OCI-LY1 (cell line): ENCODE data around the gene MAP2K6.

Experiments used
- H2AFZ ChIP-seq: fragments of 200-600 bp; sonication (generic), shearing (Covaris generic); 2 replicates; pipeline ENCODE4 v1.6.0; 2014; ENCODE audit warnings: antibody characterized with exemption, mild to moderate bottlenecking, low read length
- H3F3A ChIP-seq: fragments of 200-600 bp; sonication (generic), shearing (Covaris generic); 2 replicates; pipeline ENCODE4 v1.6.0; 2014; ENCODE audit warnings: mild to moderate bottlenecking, antibody characterized with exemption, low read length, moderate library complexity; ENCODE audit not compliant: insufficient read depth
- H3K27ac ChIP-seq: fragments of 200-600 bp; sonication (generic); 2 replicates; pipeline ENCODE4 v1.5.1; 2014; ENCODE audit warnings: low read length, mixed run types, mild to moderate bottlenecking, low read depth; ENCODE audit not compliant: poor library complexity, severe bottlenecking
- H3K27me3 ChIP-seq: fragments of 200-600 bp; sonication (generic); 2 replicates; pipeline ENCODE4 v1.6.0; 2014; ENCODE audit warnings: antibody characterized with exemption, mild to moderate bottlenecking, low read length, moderate library complexity; ENCODE audit not compliant: insufficient read depth
- H3K36me3 ChIP-seq: fragments of 200-600 bp; sonication (generic); 2 replicates; pipeline ENCODE4 v1.6.1; 2014; ENCODE audit warnings: mild to moderate bottlenecking, antibody characterized with exemption, low read length, moderate library complexity, mixed read lengths; ENCODE audit not compliant: insufficient read depth
- H3K4me1 ChIP-seq: fragments of 200-600 bp; sonication (generic); 2 replicates; pipeline ENCODE4 v1.5.1; 2014; ENCODE audit warnings: mild to moderate bottlenecking, low read length, moderate library complexity; ENCODE audit not compliant: insufficient read depth, severe bottlenecking
- H3K4me2 ChIP-seq: fragments of 200-600 bp; sonication (generic), shearing (Covaris generic); 2 replicates; pipeline ENCODE4 v1.6.1; 2014; ENCODE audit warnings: low read length
- H3K4me3 ChIP-seq: fragments of 200-600 bp; sonication (generic); 2 replicates; pipeline ENCODE4 v1.5.1; 2014; ENCODE audit warnings: low read length, low read depth, mild to moderate bottlenecking, mixed read lengths; ENCODE audit not compliant: poor library complexity, severe bottlenecking
- H3K79me2 ChIP-seq: fragments of 200-600 bp; shearing (Covaris generic); 2 replicates; pipeline ENCODE4 v1.6.1; 2016; ENCODE audit warnings: mixed run types, low read length, mixed read lengths; ENCODE audit not compliant: insufficient read depth
- H3K9ac ChIP-seq: fragments of 200-600 bp; sonication (generic), shearing (Covaris generic); 2 replicates; pipeline ENCODE4 v1.6.1; 2014; ENCODE audit warnings: mild to moderate bottlenecking, low read length, mixed read lengths
- H3K9me2 ChIP-seq: fragments of 200-600 bp; sonication (generic), shearing (Covaris generic); 2 replicates; pipeline ENCODE4 v1.6.1; 2014; ENCODE audit warnings: low read depth, mild to moderate bottlenecking, low read length, mixed read lengths
- H3K9me3 ChIP-seq: fragments of 200-600 bp; shearing (Covaris generic); 2 replicates; pipeline ENCODE4 v1.6.1; 2014; ENCODE audit warnings: low read length, mixed read lengths
- H4K20me1 ChIP-seq: fragments of 200-600 bp; sonication (generic), shearing (Covaris generic); 2 replicates; pipeline ENCODE4 v1.6.0; 2016; ENCODE audit warnings: mild to moderate bottlenecking, low read length; ENCODE audit not compliant: insufficient read depth
- CTCF ChIP-seq: fragments of 200-600 bp; sonication (generic), shearing (Covaris generic); IDR thresholded peaks from 2 replicates; pipeline ENCODE4 v1.5.1; 2017; ENCODE audit warnings: mild to moderate bottlenecking, antibody characterized with exemption, low read length, moderate library complexity, mixed read lengths
- EZH2 ChIP-seq: fragments of 200-600 bp; sonication (generic), shearing (Covaris generic); IDR thresholded peaks from 2 replicates; pipeline ENCODE4 v1.8.0; 2017; ENCODE audit warnings: borderline replicate concordance, mixed run types, mild to moderate bottlenecking, antibody characterized with exemption, low read length, moderate library complexity, mixed read lengths

MAP2K6 gene

GRCh38 chr17:69480245-69480644, 65.7 kb downstream of the MAP2K6 start:
- no peaks in the 10 kb centered on the region for H3K9me2 ChIP-seq
- H3K4me3 ChIP-seq: no peak overlapping the region
- no peaks in the 10 kb centered on the region for H3K36me3 ChIP-seq
- TF ChIP-seq EZH2 (no peak), CTCF (no peak)
- H4K20me1 ChIP-seq: no peaks in the 10 kb centered on the region
- no peak overlapping the region for H3K9ac ChIP-seq
- H3K79me2 ChIP-seq: no peaks in the 10 kb centered on the region
- H3K4me1 ChIP-seq: no peaks in the 10 kb centered on the region
- no peak overlapping the region for H3K27ac ChIP-seq
- H2AFZ ChIP-seq: no peak overlapping the region
- H3K27me3 ChIP-seq: no peaks in the 10 kb centered on the region
- H3K9me3 ChIP-seq: no peaks in the 10 kb centered on the region
- H3K4me2 ChIP-seq: no peak overlapping the region
- no peaks in the 10 kb centered on the region for H3F3A ChIP-seq

GRCh38 chr17:69485251-69485661, 70.8 kb downstream of the MAP2K6 start:
- no peak overlapping the region for H3K27ac ChIP-seq
- TF ChIP-seq CTCF (no peak), EZH2 (no peak)

GRCh38 chr17:69485901-69486643, 71.6 kb downstream of the MAP2K6 start:
- Histone ChIP-seq H3K79me2 (no peaks in the 10 kb centered on the region), H3K9ac (no peak overlapping the region), H3K9me3 (no peaks in the 10 kb centered on the region), H3K27ac (no peak overlapping the region), H3K27me3 (no peaks in the 10 kb centered on the region), H3K4me3 (no peak overlapping the region), H3K9me2 (no peaks in the 10 kb centered on the region), H3K36me3 (no peaks in the 10 kb centered on the region), H2AFZ (no peak overlapping the region), H4K20me1 (no peaks in the 10 kb centered on the region), H3K4me1 (peaks cover 7% of the 10 kb centered on the region), H3F3A (no peaks in the 10 kb centered on the region), H3K4me2 (no peak overlapping the region)
- TF ChIP-seq CTCF (no peak), EZH2 (no peak)

More at GRCh38 chr17:69485251-69485661, 70.8 kb downstream of the MAP2K6 start:
- Histone ChIP-seq H3K36me3 (no peaks in the 10 kb centered on the region), H2AFZ (no peak overlapping the region), H3K9ac (no peak overlapping the region), H3K79me2 (no peaks in the 10 kb centered on the region), H3F3A (no peaks in the 10 kb centered on the region), H3K4me2 (no peak overlapping the region), H3K27me3 (no peaks in the 10 kb centered on the region), H3K4me3 (no peak overlapping the region), H3K9me2 (no peaks in the 10 kb centered on the region), H4K20me1 (no peaks in the 10 kb centered on the region), H3K9me3 (no peaks in the 10 kb centered on the region), H3K4me1 (peaks cover 7% of the 10 kb centered on the region)
